HEK293T (cell line): ENCODE data around the gene RETN.
"Not testable (repeated sequence)": the region's sequence is repeated elsewhere in the genome, so short reads cannot be mapped to it uniquely, and the experiment has no call there.

Experiments used
- CTCF ChIA-PET: fragments of 350-600 bp; formaldehyde crosslinking; extraction: SDS; loops from one replicate; lab custom pipeline; 2021; ENCODE audit warnings: antibody characterized with exemption, inconsistent platforms; lab: Yijun Ruan, JAX
- POLR2A ChIA-PET: fragments of 350-600 bp; formaldehyde crosslinking; extraction: SDS; loops from one replicate; lab custom pipeline; 2020; ENCODE audit warnings: antibody characterized with exemption, inconsistent platforms; lab: Yijun Ruan, JAX
- DNase-seq: peaks from one replicate; pipeline ENCODE4 v3.0.0; 2012; ENCODE audit warnings: mixed read lengths; ENCODE audit errors: extremely low spot score
- ARNT ChIP-seq: fragments of 450-650 bp; IDR thresholded peaks from 2 replicates; pipeline ENCODE4 v1.6.1; 2017; ENCODE audit warnings: mild to moderate bottlenecking
- BHLHE40 ChIP-seq: fragments of 450-650 bp; IDR thresholded peaks from 2 replicates; pipeline ENCODE4 v1.6.1; 2016; ENCODE audit warnings: mild to moderate bottlenecking, moderate library complexity, borderline replicate concordance
- CTBP1 ChIP-seq: fragments of 450-650 bp; IDR thresholded peaks from 2 replicates; pipeline ENCODE4 v1.6.1; 2016; ENCODE audit warnings: borderline replicate concordance
- ELF4 ChIP-seq: fragments of 450-650 bp; IDR thresholded peaks from 2 replicates; pipeline ENCODE4 v1.6.1; 2017; ENCODE audit warnings: antibody characterized with exemption
- FOXA1 ChIP-seq: fragments of 450-650 bp; IDR thresholded peaks from 2 replicates; pipeline ENCODE4 v1.6.1; 2016; ENCODE audit warnings: mild to moderate bottlenecking
- FOXK2 ChIP-seq: fragments of 450-650 bp; IDR thresholded peaks from 2 replicates; pipeline ENCODE4 v1.6.1; 2016; ENCODE audit warnings: mild to moderate bottlenecking
- FOXM1 ChIP-seq: fragments of 450-650 bp; IDR thresholded peaks from 2 replicates; pipeline ENCODE4 v1.6.1; 2017; ENCODE audit warnings: mild to moderate bottlenecking, borderline replicate concordance
- HDGF ChIP-seq: fragments of 450-650 bp; IDR thresholded peaks from 2 replicates; pipeline ENCODE4 v1.6.1; 2017; ENCODE audit warnings: antibody characterized with exemption, borderline replicate concordance
- L3MBTL2 ChIP-seq: fragments of 450-650 bp; conservative IDR thresholded peaks from 2 replicates; pipeline ENCODE4 v1.6.1; 2016; ENCODE audit warnings: mild to moderate bottlenecking
- LEF1 ChIP-seq: fragments of 450-650 bp; IDR thresholded peaks from 2 replicates; pipeline ENCODE4 v1.6.1; 2017; ENCODE audit warnings: mild to moderate bottlenecking, borderline replicate concordance
- NFRKB ChIP-seq: fragments of 450-650 bp; IDR thresholded peaks from 2 replicates; pipeline ENCODE4 v1.6.1; 2016; ENCODE audit warnings: mild to moderate bottlenecking, moderate library complexity
- SP1 ChIP-seq: fragments of 450-650 bp; IDR thresholded peaks from 2 replicates; pipeline ENCODE4 v1.6.1; 2017
- SUZ12 ChIP-seq: fragments of 450-650 bp; IDR thresholded peaks from 2 replicates; pipeline ENCODE4 v1.6.1; 2016; ENCODE audit warnings: mild to moderate bottlenecking
- TARDBP ChIP-seq: fragments of 450-650 bp; IDR thresholded peaks from 2 replicates; pipeline ENCODE4 v1.6.1; 2016
- ZNF384 ChIP-seq: fragments of 450-650 bp; IDR thresholded peaks from 2 replicates; pipeline ENCODE4 v1.6.1; 2016
- TF ChIP-seq, protein P1 (sequence below): fragments of 450-650 bp; IDR thresholded peaks from 2 replicates; pipeline ENCODE4 v1.6.1; 2016

Gene RETN

DNA sequence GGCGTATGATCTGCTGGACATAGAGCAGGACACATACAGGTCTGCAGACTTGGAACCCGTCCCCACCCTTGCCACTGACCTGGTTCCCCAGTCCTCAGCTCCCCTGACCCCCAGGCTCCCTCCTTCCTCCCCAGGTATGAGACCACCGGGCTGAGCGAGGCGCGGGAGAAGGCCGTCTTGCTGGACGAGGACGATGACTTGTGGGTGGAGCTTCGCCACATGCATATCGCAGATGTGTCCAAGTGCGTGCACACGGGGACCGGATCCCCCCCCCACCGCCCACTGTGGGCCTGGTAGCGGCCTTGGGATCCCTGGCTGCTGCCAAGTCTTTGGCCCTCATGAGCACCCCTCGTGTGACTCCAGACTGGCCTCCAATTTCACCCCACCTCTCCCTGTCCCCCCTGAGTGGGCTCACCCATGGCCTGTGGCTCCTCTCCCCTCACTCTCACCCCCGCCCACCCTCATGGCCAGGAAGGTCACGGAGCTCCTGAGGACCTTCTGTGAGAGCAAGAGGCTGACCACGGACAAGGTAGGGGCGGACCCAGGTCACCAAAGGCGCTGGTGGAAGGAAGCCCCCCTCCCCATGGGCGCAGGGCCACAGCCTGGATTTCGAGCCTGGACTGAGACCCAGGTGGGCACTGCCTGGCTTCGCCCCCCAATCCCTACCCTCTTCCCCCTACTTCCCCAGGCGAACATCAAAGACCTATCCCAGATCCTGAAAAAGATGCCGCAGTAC lies 26.4 kb upstream of the RETN start:
- TF ChIP-seq TARDBP (no peak), ARNT (no peak), SP1 (no peak), ELF4 (no peak), FOXA1 (no peak), FOXK2 (no peak), LEF1 (no peak), HDGF (no peak), SUZ12 (no peak), CTBP1 (no peak), ZNF384 (no peak), NFRKB (no peak), BHLHE40 (no peak), FOXM1 (no peak), L3MBTL2 (no peak)
- TF ChIP-seq, protein P1, sequence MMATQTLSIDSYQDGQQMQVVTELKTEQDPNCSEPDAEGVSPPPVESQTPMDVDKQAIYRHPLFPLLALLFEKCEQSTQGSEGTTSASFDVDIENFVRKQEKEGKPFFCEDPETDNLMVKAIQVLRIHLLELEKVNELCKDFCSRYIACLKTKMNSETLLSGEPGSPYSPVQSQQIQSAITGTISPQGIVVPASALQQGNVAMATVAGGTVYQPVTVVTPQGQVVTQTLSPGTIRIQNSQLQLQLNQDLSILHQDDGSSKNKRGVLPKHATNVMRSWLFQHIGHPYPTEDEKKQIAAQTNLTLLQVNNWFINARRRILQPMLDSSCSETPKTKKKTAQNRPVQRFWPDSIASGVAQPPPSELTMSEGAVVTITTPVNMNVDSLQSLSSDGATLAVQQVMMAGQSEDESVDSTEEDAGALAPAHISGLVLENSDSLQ = no peak
- ChIA-PET CTCF (interaction anchor here (0.5 kb wide), 1 partner anchor 162 kb away, joined by 3 read pairs; no protein-coding TSS in a partner anchor), POLR2A (no interaction called here)
- no peak for DNase-seq

DNA sequence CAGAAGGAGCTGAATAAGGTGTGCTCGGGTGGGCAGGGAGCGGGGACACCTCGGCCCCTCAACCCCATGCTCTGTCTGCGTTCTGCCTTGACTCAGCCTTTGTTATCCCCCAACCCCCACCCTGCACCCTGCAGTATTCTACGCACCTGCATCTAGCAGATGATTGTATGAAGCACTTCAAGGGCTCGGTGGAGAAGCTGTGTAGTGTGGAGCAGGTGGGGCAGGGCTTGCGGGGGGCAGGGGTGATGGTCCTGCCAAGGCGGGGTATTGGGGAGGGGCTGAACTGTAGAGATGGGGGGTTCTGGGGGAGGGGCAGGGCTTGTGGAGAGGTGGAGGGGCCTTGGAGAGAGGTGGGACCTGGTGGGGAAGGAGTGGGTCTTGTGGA lies 25.8 kb upstream of the RETN start:
- no peak for TF ChIP-seq LEF1
- no peak for TF ChIP-seq L3MBTL2
- no peak for TF ChIP-seq NFRKB
- no peak for TF ChIP-seq ZNF384
- no peak for TF ChIP-seq HDGF
- no peak for TF ChIP-seq ELF4
- no peak for TF ChIP-seq FOXA1
- no peak for TF ChIP-seq SUZ12
- TF ChIP-seq, protein P1 = no peak
- TF ChIP-seq TARDBP = no peak
- TF ChIP-seq FOXK2 = no peak
- no peak for TF ChIP-seq SP1
- ChIA-PET CTCF (interaction anchor here (0.5 kb wide), 1 partner anchor 162 kb away, joined by 3 read pairs; no protein-coding TSS in a partner anchor), POLR2A (no interaction called here)
- no peak for DNase-seq

DNA sequence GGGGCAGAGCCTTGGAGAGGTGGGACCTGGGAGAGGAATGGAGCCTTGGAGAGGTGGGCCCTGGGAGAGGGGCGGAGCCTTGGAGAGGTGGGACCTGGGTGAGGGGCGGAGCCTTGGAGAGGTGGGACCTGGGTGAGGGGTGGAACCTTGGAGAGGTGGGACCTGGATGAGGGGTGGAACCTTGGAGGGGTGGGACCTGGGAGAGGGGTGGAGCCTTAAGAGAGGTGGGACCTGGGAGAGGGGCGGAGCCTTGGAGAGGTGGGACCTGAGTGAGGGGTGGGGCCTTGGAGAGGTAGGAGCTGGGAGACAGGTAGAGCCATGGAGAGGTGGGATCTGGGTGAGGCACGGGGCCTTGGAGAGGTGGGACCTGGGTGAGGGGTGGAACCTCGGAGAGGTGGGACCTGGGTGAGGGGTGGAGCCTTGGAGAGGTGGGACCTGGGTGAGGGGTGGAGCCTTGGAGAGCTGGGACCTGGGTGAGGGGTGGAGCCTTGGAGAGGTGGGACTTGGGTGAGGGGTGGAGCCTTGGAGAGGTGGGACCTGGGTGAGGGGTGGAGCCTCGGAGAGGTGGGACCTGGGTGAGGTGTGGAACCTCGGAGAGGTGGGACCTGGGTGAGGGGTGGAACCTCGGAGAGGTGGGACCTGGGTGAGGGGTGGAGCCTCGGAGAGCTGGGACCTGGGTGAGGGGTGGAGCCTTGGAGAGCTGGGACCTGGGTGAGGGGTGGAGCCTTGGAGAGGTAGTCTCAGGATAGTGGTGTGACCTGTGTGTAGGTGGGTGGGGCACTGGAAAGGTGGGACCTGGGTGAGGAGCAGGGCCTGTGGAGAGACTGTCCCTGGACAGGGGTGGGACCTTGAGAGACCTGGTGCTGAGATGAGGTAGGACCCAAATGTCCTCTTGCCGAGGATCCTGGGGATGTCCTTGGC lies 25.0 kb upstream of the RETN start:
- POLR2A ChIA-PET, CTCF ChIA-PET: not testable (repeated sequence)
- DNase-seq = peak; percentile 67

DNA sequence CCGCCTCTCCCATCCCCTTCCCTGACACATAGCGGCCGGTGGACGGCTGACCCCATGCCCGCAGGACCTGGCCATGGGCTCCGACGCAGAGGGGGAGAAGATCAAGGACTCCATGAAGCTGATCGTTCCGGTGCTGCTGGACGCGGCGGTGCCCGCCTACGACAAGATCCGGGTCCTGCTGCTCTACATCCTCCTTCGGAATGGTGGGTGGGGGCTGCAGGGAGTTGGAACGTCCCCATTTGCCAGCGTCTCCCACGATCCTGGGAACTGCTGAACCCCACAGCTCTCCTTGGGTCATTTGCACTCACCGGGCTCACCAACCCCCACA lies 24.3 kb upstream of the RETN start:
- no peak for DNase-seq
- ChIA-PET POLR2A (no interaction called here), CTCF (interaction anchor here (0.8 kb wide), 1 partner anchor 36 kb away, joined by 3 read pairs; the partner anchor contains the start of gene TRAPPC5)
- TF ChIP-seq SUZ12 (no peak), ELF4 (no peak), NFRKB (no peak), FOXK2 (no peak), HDGF (no peak), TARDBP (no peak), BHLHE40 (no peak), L3MBTL2 (no peak), CTBP1 (no peak), FOXM1 (no peak), ZNF384 (no peak), SP1 (no peak), LEF1 (no peak), ARNT (no peak), FOXA1 (no peak)
- TF ChIP-seq, protein P1 = no peak

DNA sequence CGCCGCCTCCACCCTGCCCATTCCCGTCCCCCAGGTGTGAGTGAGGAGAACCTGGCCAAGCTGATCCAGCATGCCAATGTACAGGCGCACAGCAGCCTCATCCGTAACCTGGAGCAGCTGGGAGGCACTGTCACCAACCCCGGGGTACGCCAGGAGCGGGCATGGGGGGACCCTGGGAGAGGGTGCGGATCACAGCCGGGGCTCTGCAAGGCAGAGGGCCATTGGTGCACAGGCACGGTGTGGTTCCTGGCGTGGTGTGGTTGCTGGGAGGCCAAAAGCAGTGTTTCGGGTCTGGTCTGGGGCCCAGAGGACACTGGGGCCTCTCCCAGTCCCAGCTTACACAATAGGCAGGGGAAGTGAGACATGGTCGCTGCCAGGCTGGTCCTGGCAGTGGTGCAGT lies 23.7 kb upstream of the RETN start:
- TF ChIP-seq ARNT = no peak
- no peak for TF ChIP-seq LEF1
- no peak for TF ChIP-seq NFRKB
- TF ChIP-seq FOXK2 = no peak
- TF ChIP-seq BHLHE40 = no peak
- TF ChIP-seq ZNF384 = no peak
- TF ChIP-seq CTBP1 = no peak
- TF ChIP-seq L3MBTL2 = no peak
- TF ChIP-seq FOXM1 = no peak
- TF ChIP-seq ELF4 = no peak
- no peak for TF ChIP-seq SP1
- TF ChIP-seq SUZ12 = no peak
- TF ChIP-seq, protein P1 = no peak
- TF ChIP-seq FOXA1 = no peak
- no peak for TF ChIP-seq HDGF
- no peak for TF ChIP-seq TARDBP
- ChIA-PET CTCF (interaction anchor here (0.8 kb wide), 1 partner anchor 36 kb away, joined by 3 read pairs; the partner anchor contains the start of gene TRAPPC5), POLR2A (no interaction called here)
- DNase-seq = no peak
